ENCODE measurements around the gene MYL5. TPM values are rescaled to one million over a fixed set of nuclear protein-coding genes. Genes with fewer than 3 reads are reported as not detected.

The MYL5 gene
- total and polyA plus RNA-seq, 2 of the 13 experiments (the other 11 are each of a cell fraction or from before 2014, with no cell fraction given), result 6.5 to 16.0 TPM

DNA sequence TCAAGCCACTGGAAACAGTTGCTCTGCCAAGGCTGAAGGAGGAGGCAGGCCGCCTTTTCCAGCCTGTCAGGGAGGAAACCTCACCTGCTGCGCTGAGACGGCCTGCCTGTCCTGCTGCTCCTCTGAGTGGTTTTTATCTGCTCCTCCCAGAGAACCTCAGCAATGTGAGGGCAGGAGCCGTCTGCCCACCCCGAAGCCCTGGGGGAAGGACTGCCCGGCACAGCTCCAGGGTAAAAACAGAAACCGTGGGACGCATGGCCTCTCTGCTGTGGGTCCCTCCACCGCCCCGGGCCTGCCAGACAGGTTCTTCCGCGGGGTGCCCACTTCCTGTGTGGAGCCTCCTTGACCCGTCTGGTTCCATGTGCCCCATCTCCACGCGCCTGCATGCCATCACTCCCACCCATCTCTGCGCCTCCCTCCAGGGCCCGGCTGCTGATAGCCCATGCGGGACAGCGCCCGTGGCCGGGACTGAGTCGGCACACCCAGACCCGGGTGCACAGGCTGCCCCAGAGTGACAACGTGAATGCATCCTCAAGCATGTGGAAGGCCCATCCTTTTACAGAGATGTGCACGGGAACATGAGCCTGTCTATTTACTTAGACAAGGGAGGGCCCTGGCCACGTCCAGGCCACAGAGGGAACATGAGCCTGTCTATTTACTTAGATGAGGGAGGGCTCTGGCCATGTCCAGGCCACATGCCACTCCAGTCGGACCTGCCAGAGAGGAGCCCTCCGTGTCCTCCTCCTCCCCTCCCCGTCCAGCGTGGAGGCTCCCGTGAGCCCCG is 18.6 kb downstream of the MYL5 start (continued):
- TF ChIP-seq, protein P1, sequence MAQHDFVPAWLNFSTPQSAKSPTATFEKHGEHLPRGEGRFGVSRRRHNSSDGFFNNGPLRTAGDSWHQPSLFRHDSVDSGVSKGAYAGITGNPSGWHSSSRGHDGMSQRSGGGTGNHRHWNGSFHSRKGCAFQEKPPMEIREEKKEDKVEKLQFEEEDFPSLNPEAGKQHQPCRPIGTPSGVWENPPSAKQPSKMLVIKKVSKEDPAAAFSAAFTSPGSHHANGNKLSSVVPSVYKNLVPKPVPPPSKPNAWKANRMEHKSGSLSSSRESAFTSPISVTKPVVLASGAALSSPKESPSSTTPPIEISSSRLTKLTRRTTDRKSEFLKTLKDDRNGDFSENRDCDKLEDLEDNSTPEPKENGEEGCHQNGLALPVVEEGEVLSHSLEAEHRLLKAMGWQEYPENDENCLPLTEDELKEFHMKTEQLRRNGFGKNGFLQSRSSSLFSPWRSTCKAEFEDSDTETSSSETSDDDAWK (CRISPR knock-in tag; IDR thresholded peaks at IDR 0.05), result no peak
- TF ChIP-seq GTF2F1 (IDR thresholded peaks at IDR 0.05; ENCODE audit: low read length) (no peak), BRCA1 (CRISPR knock-in tag; IDR thresholded peaks at IDR 0.05) (no peak), ONECUT2 (CRISPR knock-in tag; IDR thresholded peaks at IDR 0.05) (no peak), SRF (IDR thresholded peaks at IDR 0.05; ENCODE audit: low read depth, low read length) (no peak), ZEB1 (IDR thresholded peaks at IDR 0.05; ENCODE audit: insufficient replicate concordance, low read depth) (no peak), KLF12 (CRISPR knock-in tag; IDR thresholded peaks at IDR 0.05; ENCODE audit: borderline replicate concordance) (no peak), ZNF816 (CRISPR knock-in tag; IDR thresholded peaks at IDR 0.05; ENCODE audit: borderline replicate concordance) (peak; percentile 89; the same call in 1 of the 2 replicates), ZNF446 (CRISPR knock-in tag; IDR thresholded peaks at IDR 0.05) (no peak), NKX3-1 (CRISPR knock-in tag; IDR thresholded peaks at IDR 0.05) (no peak), ATF7-NPFF (CRISPR knock-in tag; IDR thresholded peaks at IDR 0.05; ENCODE audit: low read depth) (no peak), ARNT2 (CRISPR knock-in tag; IDR thresholded peaks at IDR 0.05; ENCODE audit: low read depth) (no peak; the same call in 1 of the 2 replicates), ZBTB38 (CRISPR knock-in tag; IDR thresholded peaks at IDR 0.05) (peak; percentile 71; the same call in 1 of the 2 replicates), ZBTB1 (CRISPR knock-in tag; IDR thresholded peaks at IDR 0.05; ENCODE audit: borderline replicate concordance) (no peak), EEA1 (CRISPR knock-in tag; IDR thresholded peaks at IDR 0.05; ENCODE audit: borderline replicate concordance) (no peak), SMAD1 (CRISPR knock-in tag; IDR thresholded peaks at IDR 0.05; ENCODE audit: borderline replicate concordance, low read depth) (no peak), ZNF792 (CRISPR knock-in tag; IDR thresholded peaks at IDR 0.05) (peak; percentile 27; the same call in 1 of the 2 replicates)
- TF ChIP-seq, protein P2, sequence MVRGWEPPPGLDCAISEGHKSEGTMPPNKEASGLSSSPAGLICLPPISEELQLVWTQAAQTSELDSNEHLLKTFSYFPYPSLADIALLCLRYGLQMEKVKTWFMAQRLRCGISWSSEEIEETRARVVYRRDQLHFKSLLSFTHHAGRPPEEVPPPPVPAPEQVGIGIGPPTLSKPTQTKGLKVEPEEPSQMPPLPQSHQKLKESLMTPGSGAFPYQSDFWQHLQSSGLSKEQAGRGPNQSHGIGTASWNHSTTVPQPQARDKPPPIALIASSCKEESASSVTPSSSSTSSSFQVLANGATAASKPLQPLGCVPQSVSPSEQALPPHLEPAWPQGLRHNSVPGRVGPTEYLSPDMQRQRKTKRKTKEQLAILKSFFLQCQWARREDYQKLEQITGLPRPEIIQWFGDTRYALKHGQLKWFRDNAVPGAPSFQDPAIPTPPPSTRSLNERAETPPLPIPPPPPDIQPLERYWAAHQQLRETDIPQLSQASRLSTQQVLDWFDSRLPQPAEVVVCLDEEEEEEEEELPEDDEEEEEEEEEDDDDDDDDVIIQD (CRISPR knock-in tag; IDR thresholded peaks at IDR 0.05; ENCODE audit: low read depth), result no peak
- TF ChIP-seq, protein P3, sequence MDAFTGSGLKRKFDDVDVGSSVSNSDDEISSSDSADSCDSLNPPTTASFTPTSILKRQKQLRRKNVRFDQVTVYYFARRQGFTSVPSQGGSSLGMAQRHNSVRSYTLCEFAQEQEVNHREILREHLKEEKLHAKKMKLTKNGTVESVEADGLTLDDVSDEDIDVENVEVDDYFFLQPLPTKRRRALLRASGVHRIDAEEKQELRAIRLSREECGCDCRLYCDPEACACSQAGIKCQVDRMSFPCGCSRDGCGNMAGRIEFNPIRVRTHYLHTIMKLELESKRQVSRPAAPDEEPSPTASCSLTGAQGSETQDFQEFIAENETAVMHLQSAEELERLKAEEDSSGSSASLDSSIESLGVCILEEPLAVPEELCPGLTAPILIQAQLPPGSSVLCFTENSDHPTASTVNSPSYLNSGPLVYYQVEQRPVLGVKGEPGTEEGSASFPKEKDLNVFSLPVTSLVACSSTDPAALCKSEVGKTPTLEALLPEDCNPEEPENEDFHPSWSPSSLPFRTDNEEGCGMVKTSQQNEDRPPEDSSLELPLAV (CRISPR knock-in tag; conservative IDR thresholded peaks at IDR 0.05; ENCODE audit: low read depth), result no peak
- TF ChIP-seq, protein P4, sequence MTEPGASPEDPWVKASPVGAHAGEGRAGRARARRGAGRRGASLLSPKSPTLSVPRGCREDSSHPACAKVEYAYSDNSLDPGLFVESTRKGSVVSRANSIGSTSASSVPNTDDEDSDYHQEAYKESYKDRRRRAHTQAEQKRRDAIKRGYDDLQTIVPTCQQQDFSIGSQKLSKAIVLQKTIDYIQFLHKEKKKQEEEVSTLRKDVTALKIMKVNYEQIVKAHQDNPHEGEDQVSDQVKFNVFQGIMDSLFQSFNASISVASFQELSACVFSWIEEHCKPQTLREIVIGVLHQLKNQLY (CRISPR knock-in tag; IDR thresholded peaks at IDR 0.05), result peak; percentile 99
- TF ChIP-seq, protein P5, sequence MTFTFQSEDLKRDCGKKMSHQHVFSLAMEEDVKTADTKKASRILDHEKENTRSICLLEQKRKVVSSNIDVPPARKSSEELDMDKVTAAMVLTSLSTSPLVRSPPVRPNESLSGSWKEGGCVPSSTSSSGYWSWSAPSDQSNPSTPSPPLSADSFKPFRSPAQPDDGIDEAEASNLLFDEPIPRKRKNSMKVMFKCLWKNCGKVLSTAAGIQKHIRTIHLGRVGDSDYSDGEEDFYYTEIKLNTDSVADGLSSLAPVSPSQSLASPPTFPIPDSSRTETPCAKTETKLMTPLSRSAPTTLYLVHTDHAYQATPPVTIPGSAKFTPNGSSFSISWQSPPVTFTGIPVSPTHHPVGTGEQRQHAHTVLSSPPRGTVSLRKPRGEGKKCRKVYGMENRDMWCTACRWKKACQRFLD (CRISPR knock-in tag; IDR thresholded peaks at IDR 0.05; ENCODE audit: borderline replicate concordance), result no peak
- TF ChIP-seq, protein P6, sequence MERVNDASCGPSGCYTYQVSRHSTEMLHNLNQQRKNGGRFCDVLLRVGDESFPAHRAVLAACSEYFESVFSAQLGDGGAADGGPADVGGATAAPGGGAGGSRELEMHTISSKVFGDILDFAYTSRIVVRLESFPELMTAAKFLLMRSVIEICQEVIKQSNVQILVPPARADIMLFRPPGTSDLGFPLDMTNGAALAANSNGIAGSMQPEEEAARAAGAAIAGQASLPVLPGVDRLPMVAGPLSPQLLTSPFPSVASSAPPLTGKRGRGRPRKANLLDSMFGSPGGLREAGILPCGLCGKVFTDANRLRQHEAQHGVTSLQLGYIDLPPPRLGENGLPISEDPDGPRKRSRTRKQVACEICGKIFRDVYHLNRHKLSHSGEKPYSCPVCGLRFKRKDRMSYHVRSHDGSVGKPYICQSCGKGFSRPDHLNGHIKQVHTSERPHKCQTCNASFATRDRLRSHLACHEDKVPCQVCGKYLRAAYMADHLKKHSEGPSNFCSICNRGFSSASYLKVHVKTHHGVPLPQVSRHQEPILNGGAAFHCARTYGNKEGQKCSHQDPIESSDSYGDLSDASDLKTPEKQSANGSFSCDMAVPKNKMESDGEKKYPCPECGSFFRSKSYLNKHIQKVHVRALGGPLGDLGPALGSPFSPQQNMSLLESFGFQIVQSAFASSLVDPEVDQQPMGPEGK (CRISPR knock-in tag; IDR thresholded peaks at IDR 0.05), result peak; percentile 90
